HTERT RPE-1 (cell line): ENCODE measurements around the gene ALB.

Source experiments
- in situ Hi-C: fragments of 300-500 bp; cut with MboI; formaldehyde crosslinking; loops from 4 replicates; pipeline ENCODE4 v1.14.3; 2020; ENCODE audit warnings: low sequenced_read_pairs

The ALB gene

GRCh38 chr4:73429118-73429517, 25.0 kb downstream of the ALB start:
- in situ Hi-C loops, result no loop called here

- in situ Hi-C loops, result no loop called here
Measured at GRCh38 chr4:73429826-73430587, 25.9 kb downstream of the ALB start.

- in situ Hi-C loops, result no loop called here
Measured at GRCh38 chr4:73431813-73432168, 27.7 kb downstream of the ALB start.

GRCh38 chr4:73432169-73433000, 28.3 kb downstream of the ALB start:
- in situ Hi-C loops, result no loop called here

- in situ Hi-C loops, result no loop called here
Measured at GRCh38 chr4:73433140-73433539, 29.1 kb downstream of the ALB start.

GRCh38 chr4:73434311-73434710, 30.2 kb downstream of the ALB start:
- in situ Hi-C loops, result no loop called here

GRCh38 chr4:73435984-73436383, 31.9 kb downstream of the ALB start, which contains the start of gene AFP:
TSS of gene AFP (plus strand) at chr4:73436221. CDS start at chr4:73436263, 42 bp downstream.
- in situ Hi-C loops, result no loop called here

- in situ Hi-C loops, result no loop called here
Measured at GRCh38 chr4:73436674-73437557, 32.8 kb downstream of the ALB start.

GRCh38 chr4:73437558-73437956, 33.5 kb downstream of the ALB start:
- in situ Hi-C loops, result no loop called here

- in situ Hi-C loops, result no loop called here
Measured at GRCh38 chr4:73438048-73438447, 34.0 kb downstream of the ALB start.

- in situ Hi-C loops, result no loop called here
Measured at GRCh38 chr4:73438582-73439215, 34.6 kb downstream of the ALB start.

GRCh38 chr4:73439445-73439844, 35.4 kb downstream of the ALB start:
- in situ Hi-C loops, result no loop called here

- in situ Hi-C loops, result no loop called here
Measured at GRCh38 chr4:73439991-73440390, 35.9 kb downstream of the ALB start.

GRCh38 chr4:73440653-73441052, 36.6 kb downstream of the ALB start:
- in situ Hi-C loops, result no loop called here

GRCh38 chr4:73442275-73442674, 38.2 kb downstream of the ALB start:
- in situ Hi-C loops, result no loop called here

- in situ Hi-C loops, result no loop called here
Measured at GRCh38 chr4:73443224-73443623, 39.1 kb downstream of the ALB start.

- in situ Hi-C loops, result no loop called here
Measured at GRCh38 chr4:73445383-73446335, 41.6 kb downstream of the ALB start.

GRCh38 chr4:73446336-73446938, 42.4 kb downstream of the ALB start:
- in situ Hi-C loops, result no loop called here

- in situ Hi-C loops, result no loop called here
Measured at GRCh38 chr4:73447671-73448070, 43.6 kb downstream of the ALB start.
